Sigmoid colon (tissue), 7 donors: ENCODE results near the gene SMIM31. TPM values are rescaled to one million over a fixed set of nuclear protein-coding genes. Genes with fewer than 3 reads are reported as not detected.

Experiments
- DNase-seq: peaks from one replicate; pipeline ENCODE4 v3.0.0-alpha.2; 2019
- H3K27ac ChIP-seq, 4 donors: fragments of 200-600 bp; sonication (generic); one replicate each; pipeline ENCODE4 v1.5.1; 2016 to 2019; ENCODE audit warnings: mild to moderate bottlenecking in 1 of 4
- H3K27me3 ChIP-seq, 3 donors: fragments of 200-600 bp; sonication (generic); one replicate each; pipeline ENCODE4 v1.5.1; 2019; ENCODE audit warnings: mild to moderate bottlenecking in 1 of 3
- H3K36me3 ChIP-seq, 4 donors: fragments of 200-600 bp; sonication (generic); one replicate each; pipeline ENCODE4 v1.5.1; 2016 to 2019
- H3K4me1 ChIP-seq, 4 donors: fragments of 200-600 bp; sonication (generic); one replicate each; pipeline ENCODE4 v1.5.1; 2017 to 2019
- H3K4me3 ChIP-seq, 4 donors: fragments of 200-600 bp; sonication (generic); one replicate each; pipeline ENCODE4 v1.5.1; 2017 to 2019; ENCODE audit warnings: mild to moderate bottlenecking in 2 of 4, moderate library complexity in 1 of 4
- H3K9me3 ChIP-seq, 4 donors: fragments of 200-600 bp in 3 of 4; sonication (generic) in 3 of 4; one replicate each; pipeline versions ENCODE4 v1.5.1 to v1.6.1; 2013 to 2019
- EP300 ChIP-seq, 4 donors: sonication (generic); formaldehyde crosslinking; IDR thresholded peaks; one replicate each; pipeline ENCODE4 v1.6.1; 2017; ENCODE audit warnings: antibody characterized with exemption in 4 of 4
- POLR2A ChIP-seq, 2 donors: fragments of 450-650 bp; IDR thresholded peaks; one replicate each; pipeline ENCODE4 v1.6.1; 2016; ENCODE audit warnings: antibody characterized with exemption in 2 of 2, mild to moderate bottlenecking in 2 of 2, moderate library complexity in 2 of 2
- POLR2AphosphoS5 ChIP-seq, 4 donors: sonication (generic); formaldehyde crosslinking; IDR thresholded peaks; one replicate each; pipeline ENCODE4 v1.6.1; 2017; ENCODE audit warnings: antibody characterized with exemption in 4 of 4
- WGBS, 2 donors: extraction: QIAGEN DNeasy Blood & Tissue Kit; methylation state at CpG; one replicate each; pipeline ENCODE4 v1.1.7; 2013; 5-methylcytosine and 5-hydroxymethylcytosine counted together
- intact Hi-C: fragments of 100-400 bp; cut with DNase I; formaldehyde crosslinking; loops from one replicate; pipeline ENCODE4 v1.15.1; 2023
- polyA plus RNA-seq, 3 donors: library from polyadenylated mRNA; stranded (reverse); fragments of 200-250 nt; gene quantifications; one replicate each; pipeline ENCODE4 v1.2.3, GENCODE V29; 2013
- total RNA-seq, 4 donors: library from RNA; depleted of rRNA; stranded (reverse); fragments of >200 nt; gene quantifications; one replicate each; pipeline ENCODE4 v1.1.0, GENCODE V29; 2016
- TF ChIP-seq, protein P1 (sequence below), 4 experiments: fragments of 450-650 bp in 3 of 4; fragments of 200-600 bp in 1 of 4; IDR thresholded peaks; one replicate each; pipeline ENCODE4 v1.5.1; 2016 to 2019; ENCODE audit warnings: antibody characterized with exemption in 4 of 4, mild to moderate bottlenecking in 3 of 4, moderate library complexity in 2 of 4
- donor health status: healthy with polysubstance abuse.
- donor health status: Bipolar disorder and iron deficiency.
- donor health status: healthy.

The SMIM31 gene
- total and polyA plus RNA-seq, 7 donors, result 6.5 to 80.5 (median 39.0) TPM; not detected in 4

GRCh38 chr4:164730705-164731393 is 23.1 kb upstream of the SMIM31 start:
- intact Hi-C loops, result loop anchor here (5.0 kb wide), 1 partner anchor 1179 kb away; no protein-coding TSS in a partner anchor
- Histone ChIP-seq H3K27ac (no peak overlapping the region), H3K9me3 (no peaks in the 10 kb centered on the region), H3K36me3 (no peaks in the 10 kb centered on the region), H3K4me3 (no peak overlapping the region), H3K4me1 (no peaks in the 10 kb centered on the region), H3K27me3 (no peaks in the 10 kb centered on the region)
- TF ChIP-seq, protein P1, sequence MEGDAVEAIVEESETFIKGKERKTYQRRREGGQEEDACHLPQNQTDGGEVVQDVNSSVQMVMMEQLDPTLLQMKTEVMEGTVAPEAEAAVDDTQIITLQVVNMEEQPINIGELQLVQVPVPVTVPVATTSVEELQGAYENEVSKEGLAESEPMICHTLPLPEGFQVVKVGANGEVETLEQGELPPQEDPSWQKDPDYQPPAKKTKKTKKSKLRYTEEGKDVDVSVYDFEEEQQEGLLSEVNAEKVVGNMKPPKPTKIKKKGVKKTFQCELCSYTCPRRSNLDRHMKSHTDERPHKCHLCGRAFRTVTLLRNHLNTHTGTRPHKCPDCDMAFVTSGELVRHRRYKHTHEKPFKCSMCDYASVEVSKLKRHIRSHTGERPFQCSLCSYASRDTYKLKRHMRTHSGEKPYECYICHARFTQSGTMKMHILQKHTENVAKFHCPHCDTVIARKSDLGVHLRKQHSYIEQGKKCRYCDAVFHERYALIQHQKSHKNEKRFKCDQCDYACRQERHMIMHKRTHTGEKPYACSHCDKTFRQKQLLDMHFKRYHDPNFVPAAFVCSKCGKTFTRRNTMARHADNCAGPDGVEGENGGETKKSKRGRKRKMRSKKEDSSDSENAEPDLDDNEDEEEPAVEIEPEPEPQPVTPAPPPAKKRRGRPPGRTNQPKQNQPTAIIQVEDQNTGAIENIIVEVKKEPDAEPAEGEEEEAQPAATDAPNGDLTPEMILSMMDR (IDR thresholded peaks at IDR 0.05), result no peak
- TF ChIP-seq POLR2A (IDR thresholded peaks at IDR 0.05) (no peak), POLR2AphosphoS5 (IDR thresholded peaks at IDR 0.05) (no peak), EP300 (IDR thresholded peaks at IDR 0.05) (no peak)
- no peak for DNase-seq
- WGBS, 2 donors, result 20 to 48% methylated on average over 4 of the region's 4 CpGs

DNA sequence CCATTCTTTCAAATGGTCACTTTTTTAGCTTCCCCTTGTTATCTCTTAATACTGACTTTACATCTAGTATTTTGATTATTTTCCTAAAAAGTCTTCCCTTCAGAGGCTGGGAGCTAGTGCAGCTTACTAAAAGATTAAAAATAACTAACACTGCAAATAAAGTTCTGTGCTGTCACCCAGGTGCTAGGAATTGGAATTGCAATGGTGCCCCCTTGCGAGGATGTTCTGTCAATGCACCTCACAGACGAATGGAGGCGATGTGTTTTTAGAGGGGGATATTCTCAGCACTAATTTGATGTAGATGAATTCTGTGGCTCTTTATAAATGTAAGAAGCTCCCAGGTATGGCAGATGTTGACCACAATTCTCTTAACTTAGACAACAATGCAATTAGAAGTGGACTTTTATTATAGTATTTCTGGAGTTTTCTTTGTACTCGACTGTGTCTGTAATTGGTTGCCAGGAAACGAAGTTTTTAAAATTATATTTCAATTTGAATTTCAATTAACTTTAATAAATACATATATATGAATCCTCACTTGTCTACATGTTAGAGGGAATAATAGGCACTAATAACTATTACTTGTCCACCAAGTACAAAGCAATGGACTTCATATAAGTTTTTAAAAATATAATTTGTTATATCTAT is 22.0 kb upstream of the SMIM31 start:
- H3K9me3 ChIP-seq, result no peaks in the 10 kb centered on the region
- intact Hi-C loops, result loop anchor here (5.0 kb wide), 1 partner anchor 1180 kb away; no protein-coding TSS in a partner anchor
- H3K4me3 ChIP-seq, result no peak overlapping the region
- TF ChIP-seq POLR2A (IDR thresholded peaks at IDR 0.05), result no peak
- TF ChIP-seq, protein P1 (IDR thresholded peaks at IDR 0.05), result peak; percentile 17 to 74 (median 50)
- DNase-seq, result no peak
- no peaks in the 10 kb centered on the region for H3K36me3 ChIP-seq
- H3K4me1 ChIP-seq, result no peaks in the 10 kb centered on the region
- no peak overlapping the region for H3K27ac ChIP-seq
- WGBS, 2 donors, result 15 to 32% methylated on average over 5 of the region's 5 CpGs
- H3K27me3 ChIP-seq, result no peaks in the 10 kb centered on the region

DNA sequence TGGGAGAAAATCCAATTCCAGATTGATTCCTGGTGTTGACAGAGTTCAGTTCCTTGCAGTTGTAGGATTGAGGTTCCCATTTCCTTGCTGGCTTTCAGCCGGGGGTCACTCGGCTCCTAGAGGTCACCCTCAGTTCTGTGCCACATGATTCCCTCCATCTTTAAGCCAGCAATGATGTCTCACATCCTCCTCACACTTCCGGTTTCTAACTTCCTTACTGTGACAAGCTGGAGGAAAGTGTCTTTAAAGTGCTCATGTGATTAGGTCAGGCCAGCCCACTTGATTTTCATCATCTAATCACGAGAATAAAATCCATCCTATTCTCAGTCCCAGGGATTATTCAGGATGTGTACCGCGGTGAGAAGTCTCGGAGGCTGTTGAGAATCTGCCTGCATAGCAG is 19.4 kb upstream of the SMIM31 start:
- H3K4me3 ChIP-seq, result no peak overlapping the region
- no peaks in the 10 kb centered on the region for H3K4me1 ChIP-seq
- intact Hi-C loops, result loop anchor here (5.0 kb wide), 1 partner anchor 1182 kb away; no protein-coding TSS in a partner anchor
- no peaks in the 10 kb centered on the region for H3K9me3 ChIP-seq
- no peak for DNase-seq
- H3K27ac ChIP-seq, result no peak overlapping the region
- 64 to 75% methylated on average over 7 of the region's 7 CpGs for WGBS, 2 donors
- TF ChIP-seq POLR2A (IDR thresholded peaks at IDR 0.05) (no peak), EP300 (IDR thresholded peaks at IDR 0.05) (no peak), POLR2AphosphoS5 (IDR thresholded peaks at IDR 0.05) (no peak)
- TF ChIP-seq, protein P1 (IDR thresholded peaks at IDR 0.05), result no peak
- H3K27me3 ChIP-seq, result no peaks in the 10 kb centered on the region
- no peaks in the 10 kb centered on the region for H3K36me3 ChIP-seq

- Histone ChIP-seq H3K4me1 (no peaks in the 10 kb centered on the region), H3K9me3 (no peaks in the 10 kb centered on the region), H3K27ac (no peak overlapping the region), H3K36me3 (no peaks in the 10 kb centered on the region), H3K4me3 (no peak overlapping the region), H3K27me3 (no peaks in the 10 kb centered on the region)
- TF ChIP-seq, protein P1 (IDR thresholded peaks at IDR 0.05), result peak in 2 of 4 experiments; percentile 9 to 32
- no peak for TF ChIP-seq EP300 (IDR thresholded peaks at IDR 0.05)
- no peak for DNase-seq
- intact Hi-C loops, result no loop called here
- 48 to 57% methylated on average over 3 of the region's 3 CpGs for WGBS, 2 donors
Observed at GRCh38 chr4:164748375-164748774, 5.6 kb upstream of the SMIM31 start.
